HepG2 (cell line): ENCODE results near the gene OPRL1. TPM values are rescaled to one million over a fixed set of nuclear protein-coding genes. Genes with fewer than 3 reads are reported as not detected.
A peak's percentile ranks its signal among the peaks of the same experiment; 100 is the strongest.

Experiments used
- AHR ChIP-seq: IDR thresholded peaks from 2 replicates; pipeline ENCODE4 v1.6.1; 2018; ENCODE audit warnings: missing genetic modification reagents, missing compliant biosample characterization
- FOXK2 ChIP-seq: fragments of 450-650 bp; IDR thresholded peaks from 2 replicates; pipeline ENCODE4 v1.6.1; 2016
- GABPA ChIP-seq, 2 experiments: IDR thresholded peaks; 2 replicates each; pipeline ENCODE4 v1.6.1; 2011 to 2016; ENCODE audit warnings: low read depth in 2 of 2, low read length in 1 of 2, missing biosample characterization in 1 of 2, missing genetic modification characterization in 1 of 2
- GLMP ChIP-seq: sonication (generic); formaldehyde crosslinking; IDR thresholded peaks from 2 replicates; pipeline ENCODE4 v1.9.0; 2021; ENCODE audit warnings: missing genetic modification reagents, mild to moderate bottlenecking, borderline replicate concordance
- HMG20B ChIP-seq: conservative IDR thresholded peaks from 2 replicates; pipeline ENCODE4 v1.6.1; 2016; ENCODE audit warnings: missing genetic modification reagents, missing compliant biosample characterization
- LCORL ChIP-seq, 2 experiments: fragments of 450-650 bp in 1 of 2; sonication (generic) in 1 of 2; formaldehyde crosslinking in 1 of 2; IDR thresholded peaks; 2 replicates each; pipeline versions ENCODE4 v1.5.0 to v1.6.1; 2017 to 2020; ENCODE audit warnings: antibody characterized with exemption in 1 of 2, missing genetic modification reagents in 1 of 2
- LRRFIP1 ChIP-seq: sonication (generic); formaldehyde crosslinking; conservative IDR thresholded peaks from 2 replicates; pipeline ENCODE4 v1.4.0; 2020; ENCODE audit warnings: missing genetic modification reagents
- PITX1 ChIP-seq: sonication (generic); formaldehyde crosslinking; IDR thresholded peaks from 2 replicates; pipeline ENCODE4 v1.5.1; 2020; ENCODE audit warnings: mild to moderate bottlenecking, missing genetic modification reagents
- SALL1 ChIP-seq: sonication (generic); formaldehyde crosslinking; IDR thresholded peaks from 2 replicates; pipeline ENCODE4 v1.8.0; 2022; ENCODE audit warnings: mild to moderate bottlenecking, missing genetic modification reagents
- SIN3A ChIP-seq: IDR thresholded peaks from 2 replicates; pipeline ENCODE4 v1.6.1; 2011; ENCODE audit warnings: low read depth, mild to moderate bottlenecking, control low read depth, low read length, borderline replicate concordance
- SP140L ChIP-seq: sonication (generic); formaldehyde crosslinking; IDR thresholded peaks from 2 replicates; pipeline ENCODE4 v1.4.0; 2020; ENCODE audit warnings: missing genetic modification reagents, borderline replicate concordance
- TFDP1 ChIP-seq: IDR thresholded peaks from 2 replicates; pipeline ENCODE4 v1.6.1; 2016; ENCODE audit warnings: missing compliant biosample characterization, missing genetic modification reagents, borderline replicate concordance
- USF2 ChIP-seq, 2 experiments: sonication (generic) in 1 of 2; formaldehyde crosslinking in 1 of 2; IDR thresholded peaks; 2 replicates each; pipeline versions ENCODE4 v1.5.1 to v1.6.1; 2011 to 2020; ENCODE audit warnings: borderline replicate concordance in 1 of 2, low read depth in 1 of 2, low read length in 1 of 2, mild to moderate bottlenecking in 1 of 2, missing genetic modification reagents in 1 of 2, moderate library complexity in 1 of 2
- ZBTB3 ChIP-seq: sonication (generic); formaldehyde crosslinking; IDR thresholded peaks from 2 replicates; pipeline ENCODE4 v1.4.0; 2020; ENCODE audit warnings: low read depth, mild to moderate bottlenecking, moderate library complexity, missing genetic modification reagents, borderline replicate concordance
- ZMAT5 ChIP-seq: sonication (generic); formaldehyde crosslinking; IDR thresholded peaks from 2 replicates; pipeline ENCODE4 v1.5.0; 2020; ENCODE audit warnings: mild to moderate bottlenecking, low read depth, missing genetic modification reagents, borderline replicate concordance
- ZNF224 ChIP-seq: sonication (generic); formaldehyde crosslinking; IDR thresholded peaks from 2 replicates; pipeline ENCODE4 v1.5.0; 2020; ENCODE audit warnings: mild to moderate bottlenecking, missing genetic modification reagents
- ZNF292 ChIP-seq: sonication (generic); formaldehyde crosslinking; IDR thresholded peaks from 2 replicates; pipeline ENCODE4 v1.8.1; 2022; ENCODE audit warnings: mild to moderate bottlenecking, low read depth, missing genetic modification reagents, borderline replicate concordance
- ZNF547 ChIP-seq: sonication (generic); formaldehyde crosslinking; IDR thresholded peaks from 2 replicates; pipeline ENCODE4 v1.5.1; 2020; ENCODE audit warnings: mild to moderate bottlenecking, missing genetic modification reagents
- ZNF619 ChIP-seq: sonication (generic); formaldehyde crosslinking; IDR thresholded peaks from 2 replicates; pipeline ENCODE4 v1.4.0; 2020; ENCODE audit warnings: mild to moderate bottlenecking, missing genetic modification reagents
- ZNF850 ChIP-seq: sonication (generic); formaldehyde crosslinking; conservative IDR thresholded peaks from 2 replicates; pipeline ENCODE4 v1.9.0; 2021; ENCODE audit warnings: mild to moderate bottlenecking, missing genetic modification reagents
- ZSCAN31 ChIP-seq: sonication (generic); formaldehyde crosslinking; IDR thresholded peaks from 2 replicates; pipeline ENCODE4 v1.5.0; 2020; ENCODE audit warnings: low read depth, mild to moderate bottlenecking, missing genetic modification reagents
- polyA plus RNA-seq, 8 experiments: library from polyadenylated mRNA; depleted of rRNA in 3 of 8; stranded (reverse) in 7 of 8; unstranded in 1 of 8; fragments of >200 nt; fragmentation: Illumina TruSeq in 4 of 8; extraction: Trizol in 4 of 8; gene quantifications; 2 replicates each; pipeline versions ENCODE4 v1.2.1 to v1.2.3, GENCODE V29; 2011 to 2016; ENCODE audit warnings: low read depth in 4 of 8, missing spikeins in 1 of 8, mixed read lengths in 1 of 8; ENCODE audit not compliant: insufficient read depth in 1 of 8
- total RNA-seq, 5 experiments: library from RNA; depleted of rRNA; stranded (reverse); fragments of >200 nt; fragmentation: Illumina TruSeq; extraction: Trizol; gene quantifications; 2 replicates each; pipeline ENCODE4 v1.2.3, GENCODE V29; 2016; ENCODE audit warnings: low read depth in 1 of 5

OPRL1 gene
- total and polyA plus RNA-seq, 2 of the 13 experiments (the other 11 are each of a cell fraction or from before 2014, with no cell fraction given), result 0.35 to 0.71 TPM

- TF ChIP-seq SIN3A (peak; percentile 38; the same call in 1 of the 2 replicates), PITX1 (CRISPR knock-in tag) (no peak), ZNF619 (CRISPR knock-in tag) (no peak), SALL1 (CRISPR knock-in tag) (0 out of 2 replicates have a peak, but pooled peaks have one; percentile 14), ZSCAN31 (CRISPR knock-in tag) (no peak; the same call in none of the 2 replicates), AHR (CRISPR knock-in tag) (0 out of 2 replicates have a peak, but pooled peaks have one; percentile 14), LRRFIP1 (no peak), GABPA (IDR thresholded peaks at IDR 0.05; ENCODE audit: low read depth, low read length) (no peak), GABPA (CRISPR knock-in tag; IDR thresholded peaks at IDR 0.05; ENCODE audit: low read depth) (no peak), LCORL (IDR thresholded peaks at IDR 0.05) (no peak), LCORL (CRISPR knock-in tag; IDR thresholded peaks at IDR 0.05) (no peak), ZBTB3 (CRISPR knock-in tag) (no peak), USF2 (IDR thresholded peaks at IDR 0.05; ENCODE audit: low read depth, low read length) (no peak), USF2 (CRISPR knock-in tag; IDR thresholded peaks at IDR 0.05; ENCODE audit: borderline replicate concordance) (no peak), ZNF547 (CRISPR knock-in tag) (no peak), SP140L (CRISPR knock-in tag) (no peak), GLMP (CRISPR knock-in tag) (no peak), FOXK2 (no peak), TFDP1 (CRISPR knock-in tag) (peak; percentile 58; the same call in 1 of the 2 replicates), ZNF292 (CRISPR knock-in tag) (no peak), ZNF850 (CRISPR knock-in tag) (no peak), ZMAT5 (CRISPR knock-in tag) (no peak), HMG20B (CRISPR knock-in tag) (no peak), ZNF224 (CRISPR knock-in tag) (no peak)
Measured at GRCh38 chr20:64049060-64049877, 30.6 kb upstream of the OPRL1 start, which contains the start of gene SOX18 (continued).
